ENCODE results near the gene VWA5A. TPM values are rescaled to one million over a fixed set of nuclear protein-coding genes. Genes with fewer than 3 reads are reported as not detected.

The VWA5A gene, protein sequence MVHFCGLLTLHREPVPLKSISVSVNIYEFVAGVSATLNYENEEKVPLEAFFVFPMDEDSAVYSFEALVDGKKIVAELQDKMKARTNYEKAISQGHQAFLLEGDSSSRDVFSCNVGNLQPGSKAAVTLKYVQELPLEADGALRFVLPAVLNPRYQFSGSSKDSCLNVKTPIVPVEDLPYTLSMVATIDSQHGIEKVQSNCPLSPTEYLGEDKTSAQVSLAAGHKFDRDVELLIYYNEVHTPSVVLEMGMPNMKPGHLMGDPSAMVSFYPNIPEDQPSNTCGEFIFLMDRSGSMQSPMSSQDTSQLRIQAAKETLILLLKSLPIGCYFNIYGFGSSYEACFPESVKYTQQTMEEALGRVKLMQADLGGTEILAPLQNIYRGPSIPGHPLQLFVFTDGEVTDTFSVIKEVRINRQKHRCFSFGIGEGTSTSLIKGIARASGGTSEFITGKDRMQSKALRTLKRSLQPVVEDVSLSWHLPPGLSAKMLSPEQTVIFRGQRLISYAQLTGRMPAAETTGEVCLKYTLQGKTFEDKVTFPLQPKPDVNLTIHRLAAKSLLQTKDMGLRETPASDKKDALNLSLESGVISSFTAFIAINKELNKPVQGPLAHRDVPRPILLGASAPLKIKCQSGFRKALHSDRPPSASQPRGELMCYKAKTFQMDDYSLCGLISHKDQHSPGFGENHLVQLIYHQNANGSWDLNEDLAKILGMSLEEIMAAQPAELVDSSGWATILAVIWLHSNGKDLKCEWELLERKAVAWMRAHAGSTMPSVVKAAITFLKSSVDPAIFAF
- 13.7 TPM for polyA plus RNA-seq (ENCODE audit: insufficient read length)
- long read RNA-seq, donor 1, partial matches to known transcripts: 0 of 1 reads
- long read RNA-seq, donor 1, other reads (novel, unspliced or antisense): 0 of 1 reads
- long read RNA-seq, donor 2, partial matches to known transcripts: 0 of 3 reads
- long read RNA-seq, donor 2, other reads (novel, unspliced or antisense): 0 of 3 reads
- long read RNA-seq, donor 3: 0 reads
- long read RNA-seq, donor 4: 0 reads
- long read RNA-seq, donor 5, transcript VWA5A-203 (18 exons, 3,419 nt): major isoform, 6 of 6 reads
- long read RNA-seq, donor 5, partial matches to known transcripts: 0 of 6 reads
- long read RNA-seq, donor 5, other reads (novel, unspliced or antisense): 0 of 6 reads
- long read RNA-seq, donor 6, partial matches to known transcripts: 0 of 2 reads
- long read RNA-seq, donor 6, other reads (novel, unspliced or antisense): 0 of 2 reads
- long read RNA-seq, donor 7, partial matches to known transcripts: 0 of 1 reads
- long read RNA-seq, donor 7, other reads (novel, unspliced or antisense): 0 of 1 reads
- long read RNA-seq, donor 8, partial matches to known transcripts: 0 of 1 reads
- long read RNA-seq, donor 8, other reads (novel, unspliced or antisense): 0 of 1 reads

DNA sequence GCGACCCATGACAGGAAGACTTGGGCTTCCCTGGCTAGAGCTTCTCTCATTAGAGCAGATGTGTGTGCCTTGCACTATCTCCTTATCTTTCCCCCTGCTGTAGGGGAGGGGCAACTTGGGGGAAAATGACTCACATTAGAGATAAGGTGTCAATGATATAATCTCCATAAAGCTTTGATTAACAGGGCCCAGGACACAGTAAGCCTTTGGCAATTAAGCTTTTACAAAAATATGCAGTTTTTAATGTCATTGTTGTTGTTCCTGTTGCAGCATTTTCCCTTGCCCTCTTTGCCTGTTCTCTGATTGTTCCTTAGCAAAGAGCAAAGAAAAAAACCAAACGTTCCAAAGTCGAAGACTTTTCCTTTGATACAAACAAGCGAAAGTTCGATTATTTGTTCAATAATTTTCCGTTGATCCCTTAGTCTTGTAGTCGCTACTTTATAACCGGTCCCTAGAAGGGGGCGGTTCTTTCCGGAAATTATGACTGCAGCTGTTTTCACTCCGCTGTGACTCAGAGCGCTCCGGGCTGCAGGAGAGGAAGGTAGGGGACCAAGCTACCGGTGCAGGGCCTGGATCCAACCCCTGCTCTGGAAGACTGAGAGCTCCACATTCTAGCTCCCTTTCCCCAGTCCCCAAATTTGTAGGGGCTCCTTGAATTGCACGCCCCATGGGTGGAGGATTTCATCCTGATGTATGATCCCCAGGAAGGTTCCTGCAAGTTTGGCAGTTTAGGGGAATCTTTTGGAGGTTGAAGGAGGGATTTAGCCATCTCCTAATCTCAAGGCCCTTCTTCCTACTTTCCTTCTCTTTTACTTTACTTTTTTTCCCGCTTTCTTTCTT is at the start of gene VWA5A:
Gene VWA5A (plus strand): TSS at position 509 of the 840 bp plus-strand sequence. CDS start 2,062 bp downstream, outside the sequence.
- DNase-seq: peak; percentile 85

DNA sequence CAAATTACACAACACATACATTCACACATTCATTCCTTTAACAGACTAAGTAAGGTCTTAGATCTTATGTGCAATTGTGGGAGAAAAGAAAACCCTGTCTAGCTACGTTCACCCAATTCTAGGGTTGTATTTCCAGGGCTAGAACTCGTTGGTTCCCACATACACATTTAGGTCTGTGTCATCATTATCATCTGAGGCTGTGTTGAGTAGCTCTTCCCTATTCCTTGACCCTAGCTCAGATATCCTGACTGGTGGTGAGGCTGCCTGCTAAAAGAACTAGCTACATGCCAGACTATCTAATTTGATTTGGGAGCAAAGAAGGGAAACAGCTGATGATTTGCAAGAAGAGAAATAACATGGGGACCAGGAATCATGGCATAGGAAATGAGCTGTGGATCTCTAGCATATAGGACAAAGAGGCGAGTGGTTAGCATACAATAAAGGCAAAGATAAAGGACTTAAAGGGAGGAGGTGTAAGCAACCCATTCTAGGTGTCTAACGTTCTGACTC is 46.6 kb upstream of the VWA5A start:
- no peak for DNase-seq

DNA sequence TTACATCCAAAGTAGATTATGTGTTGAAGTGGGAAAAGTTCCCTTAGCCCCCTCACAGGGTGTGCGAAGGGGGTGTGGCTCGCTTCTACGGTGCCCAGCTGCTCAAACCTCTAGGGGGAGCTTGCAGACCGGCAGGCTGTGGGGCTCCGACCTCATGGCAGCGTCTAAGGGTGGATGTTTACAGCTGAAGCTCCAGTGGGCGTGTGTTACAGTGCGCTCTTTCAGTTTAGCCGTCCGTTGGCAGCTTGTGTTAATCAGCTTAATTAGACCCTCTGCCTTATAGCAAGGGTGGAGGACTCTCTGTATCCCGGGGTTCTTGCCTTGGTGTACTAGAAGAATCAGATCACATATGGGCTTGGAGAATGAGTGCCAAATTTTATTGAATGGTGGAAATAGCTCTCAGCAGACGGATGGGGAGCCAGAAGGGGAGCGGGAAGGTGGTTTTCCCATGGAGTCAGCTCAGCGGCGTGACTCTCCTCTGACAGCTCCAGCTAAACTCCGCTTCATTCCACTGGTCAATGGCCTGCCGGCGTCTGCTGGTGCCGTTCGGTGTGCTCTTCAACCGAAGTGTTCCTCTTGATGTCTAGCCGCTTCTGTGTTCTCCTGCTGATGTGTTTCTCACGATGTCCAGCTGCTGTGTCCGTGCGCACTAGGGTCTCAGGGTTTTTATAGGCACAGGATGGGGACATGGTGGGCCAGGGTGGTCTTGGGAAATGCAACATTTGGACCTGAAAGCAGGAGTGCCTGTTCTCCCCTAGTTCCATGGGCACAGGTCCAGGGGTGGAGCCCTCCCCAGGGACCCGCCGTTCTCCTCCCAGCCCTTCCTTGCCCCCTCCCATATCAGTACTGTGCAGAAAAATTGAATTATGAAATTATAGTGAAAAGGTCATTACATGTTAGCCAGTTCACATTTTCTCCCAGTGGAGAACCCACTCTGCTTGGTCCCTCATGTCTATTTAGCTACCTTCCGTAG is 45.5 kb upstream of the VWA5A start:
- DNase-seq: peak; percentile 26

DNA sequence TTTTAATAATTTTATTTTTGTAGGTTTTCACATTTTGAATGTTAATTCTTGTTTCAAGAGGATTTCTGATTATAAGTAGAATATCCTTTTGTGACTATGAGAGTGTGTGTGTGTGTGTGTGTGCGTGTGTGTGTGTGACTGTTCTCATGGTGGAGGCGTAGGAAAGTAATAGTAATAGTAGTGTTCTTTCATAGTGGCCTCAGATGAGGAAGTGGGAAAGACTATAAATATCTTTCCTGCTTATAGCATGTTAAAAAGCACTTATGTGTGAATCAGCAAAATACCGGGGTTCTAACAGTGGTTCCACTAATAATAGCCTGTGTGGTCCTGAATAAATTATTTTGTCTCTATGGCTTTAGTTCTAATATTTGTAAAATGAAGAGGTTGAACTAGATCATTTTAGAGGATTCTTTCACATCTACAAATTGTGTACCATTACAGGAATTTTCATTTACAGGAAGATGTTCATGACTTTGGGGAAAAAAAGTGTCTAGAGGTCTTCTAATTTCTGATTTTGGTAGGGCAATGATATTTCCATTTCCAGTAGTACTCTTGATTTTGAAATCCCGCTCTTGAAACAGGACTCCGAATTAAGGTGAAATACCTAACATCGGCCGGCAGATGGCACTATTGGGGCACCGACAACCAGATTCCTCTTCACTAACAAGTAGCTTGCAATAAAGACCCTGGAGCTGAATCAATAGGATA is 44.2 kb upstream of the VWA5A start:
- peak; percentile 74 for DNase-seq

DNA sequence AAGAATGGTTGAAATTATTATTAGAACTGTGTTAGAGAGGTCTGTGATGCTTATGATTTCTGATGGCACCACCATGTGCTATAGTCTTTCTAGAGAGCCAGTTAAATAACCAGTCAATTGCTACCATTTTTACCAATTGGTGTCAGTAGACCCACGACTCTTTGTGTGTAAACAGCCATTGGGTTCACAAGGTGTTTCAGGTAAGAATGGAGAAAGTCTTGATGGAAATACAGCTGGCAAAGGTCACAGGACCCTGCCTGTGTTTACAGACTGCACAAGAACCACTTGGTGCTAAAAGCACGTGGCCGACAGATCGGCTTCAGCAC is 43.7 kb upstream of the VWA5A start:
- no peak for DNase-seq

DNA sequence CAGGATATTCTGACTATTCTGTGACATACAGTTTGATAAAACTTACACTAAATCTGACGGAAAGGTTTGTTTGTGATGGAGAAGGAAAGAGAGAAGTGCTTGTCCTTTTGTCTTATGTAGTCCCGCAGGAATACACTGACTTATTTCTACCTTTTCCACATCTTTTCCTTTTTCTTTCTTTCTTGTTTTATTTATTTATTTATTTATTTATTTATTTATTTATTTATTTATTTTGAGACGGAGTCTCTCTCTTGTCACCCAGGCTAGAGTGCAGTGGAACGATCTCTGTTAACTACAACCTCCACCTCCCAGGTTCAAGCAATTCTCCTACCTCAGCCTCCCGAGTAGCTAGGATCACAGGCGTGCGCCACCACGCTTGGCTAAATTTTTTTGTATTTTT is 43.1 kb upstream of the VWA5A start:
- no peak for DNase-seq

DNA sequence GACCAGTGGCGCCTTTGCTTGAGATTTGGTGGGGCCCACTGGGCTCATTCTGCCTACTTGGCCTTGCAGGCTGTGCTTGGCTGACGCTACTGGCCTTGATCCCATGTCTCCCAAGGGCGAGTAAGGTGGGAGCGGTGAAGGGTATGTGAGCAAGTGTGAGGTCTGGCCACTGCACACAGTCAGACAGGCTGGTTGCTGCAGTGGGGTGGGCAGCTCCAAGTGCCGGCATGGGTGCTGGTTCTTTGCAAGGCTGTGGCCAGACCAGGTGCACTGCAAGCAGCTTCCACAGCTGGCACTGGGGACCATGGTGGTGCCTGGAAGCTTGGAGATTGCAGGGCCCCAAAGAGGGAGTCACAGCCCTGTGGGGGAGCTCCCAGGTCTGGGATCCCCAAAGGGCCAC is 40.7 kb upstream of the VWA5A start:
- no peak for DNase-seq

DNA sequence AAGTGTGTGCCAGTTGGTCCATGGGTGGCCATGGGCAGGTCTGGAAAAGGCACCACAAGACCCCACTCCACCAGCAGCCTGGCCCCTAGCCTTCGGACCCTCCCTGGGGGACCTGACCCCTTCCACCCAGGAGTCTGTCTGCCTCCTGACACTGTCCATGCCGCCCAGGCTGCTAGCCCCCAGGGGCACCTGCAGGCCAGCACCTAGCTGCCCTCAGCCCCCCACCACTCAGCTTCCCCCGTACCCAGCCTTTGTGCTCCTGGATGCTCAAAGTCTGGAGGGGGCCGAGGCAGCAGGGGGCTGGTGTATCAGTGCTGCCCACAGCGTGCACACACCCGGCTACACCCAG is 39.8 kb upstream of the VWA5A start:
- DNase-seq: no peak

DNA sequence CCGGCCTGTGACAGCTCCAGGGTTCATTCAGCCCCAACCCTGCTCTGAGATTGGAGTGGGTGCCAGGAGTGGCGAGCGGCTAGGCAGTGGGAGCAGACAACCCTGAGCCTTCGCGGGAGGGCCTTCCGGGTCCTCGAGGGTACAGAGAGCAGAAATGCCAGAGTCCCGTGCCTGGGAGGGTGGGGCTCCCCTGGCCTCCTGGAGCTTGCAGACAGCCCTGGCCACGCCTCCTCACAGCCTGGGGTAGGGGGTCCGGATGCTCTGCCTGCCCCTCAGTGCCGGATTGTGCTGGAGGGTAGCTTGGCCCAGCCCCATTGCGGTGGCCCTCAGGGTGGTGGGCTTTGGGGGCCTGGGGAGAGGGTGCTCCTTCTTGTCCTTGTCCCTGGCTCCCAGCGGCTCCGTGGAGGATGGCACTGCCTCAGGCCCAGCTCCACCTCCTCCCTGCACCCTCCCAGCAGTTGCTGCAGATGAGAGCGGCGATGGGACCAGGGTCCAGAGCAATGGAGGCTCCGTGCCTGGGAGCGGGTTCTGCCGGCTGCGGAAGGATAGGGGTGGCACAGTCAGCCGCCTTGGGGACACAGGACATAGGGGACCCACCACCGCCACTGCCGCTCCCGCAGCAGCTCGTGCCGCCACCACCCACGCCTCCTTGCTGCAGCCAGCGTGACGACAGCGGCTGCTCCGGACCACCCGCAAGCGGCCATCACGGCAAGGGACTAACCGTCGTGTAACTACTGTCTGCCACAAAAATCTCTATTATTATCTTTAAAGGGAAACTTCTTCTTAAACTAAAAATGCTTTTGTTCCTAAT is 39.2 kb upstream of the VWA5A start:
- DNase-seq: peak; percentile 22

DNA sequence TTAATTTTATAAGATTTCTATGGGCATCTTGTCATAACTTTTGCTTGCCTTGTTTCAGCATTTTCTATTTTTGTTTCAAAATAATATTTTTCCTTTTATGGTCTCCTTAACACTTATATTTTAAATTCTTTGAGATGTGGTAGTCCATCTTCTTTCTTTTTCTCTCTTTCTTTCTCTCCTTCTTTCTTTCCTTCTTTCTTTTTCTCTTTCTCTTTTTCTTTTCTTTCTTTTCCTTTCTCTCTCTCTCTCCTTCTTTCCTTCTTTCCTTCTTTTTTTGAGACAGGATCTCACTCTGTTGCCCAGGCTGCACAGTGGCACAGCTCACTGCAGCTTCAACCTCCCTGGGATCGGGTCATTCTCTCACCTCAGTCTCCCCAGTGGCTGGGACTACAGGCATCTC is 38.0 kb upstream of the VWA5A start:
- no peak for DNase-seq

DNA sequence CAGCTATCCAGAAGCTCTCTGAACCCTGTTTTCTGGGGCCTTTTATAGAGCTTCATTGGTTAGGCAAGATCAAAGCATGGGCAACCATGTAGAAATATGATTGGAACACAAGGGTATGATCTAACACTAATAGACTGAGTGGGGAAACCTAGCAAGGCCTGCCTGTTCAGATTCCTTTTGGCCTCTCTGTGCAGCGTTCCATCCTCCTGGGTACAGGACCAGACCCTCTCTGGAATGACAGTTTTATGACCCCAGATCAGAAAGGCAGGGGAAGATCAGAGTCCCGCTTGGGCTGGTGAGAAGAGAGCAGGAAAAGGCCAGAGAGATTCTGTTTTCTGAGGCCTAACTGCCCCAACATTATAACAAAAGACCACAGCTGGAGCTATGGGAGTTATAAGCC is 36.7 kb upstream of the VWA5A start:
- DNase-seq: peak; percentile 20

DNA sequence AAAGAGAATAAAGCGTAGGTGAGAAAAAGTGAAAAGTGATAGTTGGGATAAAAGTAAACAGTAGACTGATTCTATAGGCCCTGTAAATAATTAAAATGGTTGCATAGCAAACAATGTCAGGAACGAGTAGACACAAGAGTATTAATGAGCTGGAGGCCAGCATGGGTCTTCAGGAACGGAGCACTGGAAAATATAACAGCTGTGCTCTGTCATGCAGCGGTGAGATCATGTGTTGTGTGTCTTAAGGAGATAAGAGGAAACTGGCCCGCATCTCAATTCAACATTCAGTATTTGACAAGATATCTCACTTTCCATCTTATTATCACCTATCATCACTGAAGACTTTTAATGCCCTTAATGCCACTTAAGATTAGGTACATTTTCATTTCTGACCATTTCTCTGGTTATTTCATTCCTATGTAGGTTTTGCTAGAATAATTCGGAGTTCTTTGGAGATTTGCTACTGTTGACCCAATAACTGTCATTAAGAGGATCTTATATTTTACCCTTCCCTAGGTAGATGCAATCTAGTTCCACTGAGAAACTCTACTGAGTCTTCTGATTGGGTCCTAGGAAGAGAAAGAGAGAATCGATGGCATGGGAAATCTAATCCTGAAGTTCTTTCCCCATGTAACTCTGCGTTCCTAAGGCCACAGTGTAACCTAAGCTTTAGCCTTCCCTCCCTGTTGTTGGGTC is 35.5 kb upstream of the VWA5A start:
- peak; percentile 19 for DNase-seq

DNA sequence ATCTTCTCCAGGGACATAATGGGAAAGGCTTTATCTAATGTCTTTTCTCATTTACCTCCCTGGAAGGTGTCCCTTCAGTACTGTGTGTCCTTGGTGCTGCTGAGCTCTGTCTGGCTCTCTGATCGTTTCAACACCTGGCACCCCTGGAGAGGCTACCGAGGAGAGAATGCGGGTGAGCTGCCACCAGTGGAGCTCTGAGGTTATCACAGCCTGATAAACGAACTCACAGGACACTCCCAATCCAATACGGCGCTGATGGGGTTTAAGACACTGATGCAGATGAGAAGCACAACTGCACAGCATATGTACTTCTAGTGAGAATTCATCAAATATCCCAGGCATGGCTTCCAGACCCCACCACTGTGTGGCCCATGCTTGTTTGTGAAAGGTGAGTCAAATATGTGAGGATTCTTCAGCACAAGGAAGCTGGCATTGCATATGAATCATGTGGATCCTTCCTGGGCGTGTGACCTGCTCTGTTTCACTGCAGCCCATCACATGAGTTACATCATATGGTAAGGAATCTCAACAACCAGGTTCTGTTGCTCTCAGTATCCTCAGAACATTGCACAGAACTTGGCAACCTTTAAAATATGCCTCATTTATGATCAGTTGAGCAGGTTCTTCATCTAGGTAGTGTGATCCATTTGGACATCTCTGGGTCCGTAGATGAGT is 34.8 kb upstream of the VWA5A start:
- DNase-seq: no peak

DNA sequence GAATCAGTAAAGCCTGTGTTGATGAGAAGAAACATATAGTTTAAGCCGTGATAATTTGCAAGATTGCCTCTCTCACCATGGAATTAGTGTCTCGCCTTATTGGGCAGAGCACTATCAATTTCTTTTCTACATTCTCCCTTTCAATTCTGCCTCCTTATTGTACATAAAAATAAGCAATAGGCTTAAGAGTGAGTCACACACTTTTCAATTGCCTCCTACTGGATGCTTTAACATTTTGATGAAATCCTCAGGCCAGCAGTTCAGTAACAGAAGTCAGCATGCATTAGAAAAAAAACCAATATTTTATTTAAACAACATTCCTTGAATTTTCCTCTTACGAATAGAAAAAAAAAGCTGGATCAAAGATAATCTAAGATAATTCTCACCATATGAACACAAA is 33.8 kb upstream of the VWA5A start:
- DNase-seq: no peak

DNA sequence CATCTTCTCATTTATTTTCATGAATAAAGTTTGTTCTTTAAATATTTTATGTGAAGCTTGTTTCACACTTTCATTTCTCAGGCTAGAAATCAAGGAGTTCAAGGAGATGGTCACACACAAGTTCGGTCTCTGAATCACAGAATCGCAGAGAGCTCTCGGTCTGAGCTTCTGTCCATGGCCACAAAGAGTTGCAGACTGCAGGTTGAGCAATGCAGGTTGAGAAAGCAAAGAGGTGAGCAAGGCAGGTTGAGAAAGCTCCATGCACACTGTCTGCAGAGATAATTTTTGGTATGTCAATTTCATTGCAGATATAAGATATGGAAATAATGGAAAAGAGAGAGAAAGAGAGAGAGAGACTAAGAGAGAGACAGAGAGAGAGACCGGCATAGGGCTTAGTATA is 32.9 kb upstream of the VWA5A start:
- no peak for DNase-seq

DNA sequence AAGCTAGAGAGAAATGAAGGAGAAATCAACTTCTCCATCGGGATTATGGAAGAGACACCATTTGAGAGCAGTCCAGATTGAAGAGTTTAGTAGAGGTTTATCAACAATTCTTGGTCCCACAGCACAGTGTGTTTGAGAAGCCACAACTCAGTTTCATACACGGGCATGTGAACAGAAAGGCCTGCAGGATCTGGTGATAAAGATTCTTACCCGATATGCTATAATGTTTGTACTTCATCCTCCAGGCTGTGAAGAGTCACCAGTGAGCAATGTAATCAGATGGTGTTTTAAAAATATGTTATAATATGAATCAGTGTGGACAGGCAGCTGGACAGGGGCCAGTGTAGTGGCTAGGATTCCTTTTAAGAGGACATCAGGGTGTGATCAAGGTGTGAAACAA is 29.7 kb upstream of the VWA5A start:
- DNase-seq: no peak

Measured in left kidney (tissue), 8 donors.